ENCODE data around the gene DOK1.

The DOK1 gene

GRCh38 chr2:74514368-74515270 is 39.9 kb upstream of the DOK1 start, which contains the start of gene TLX2:
Gene TLX2 (plus strand): TSS chr2:74514450. CDS start chr2:74514807, 357 bp downstream.
- H3K9me3 ChIP-seq (ENCODE audit: low read length): no peaks in the 10 kb centered on the region
- peaks cover 6% of the 10 kb centered on the region for H3K4me1 ChIP-seq (ENCODE audit: insufficient read depth, low read length)
- H3K27ac ChIP-seq (ENCODE audit: low read depth, low read length): no peak within 1 kb of the TSS
- no peak within 1 kb of the TSS for H3K9ac ChIP-seq (ENCODE audit: low read length)
- H3K27me3 ChIP-seq (ENCODE audit: control insufficient read depth in 1 of 2, insufficient read depth in 2 of 2, low read length in 2 of 2): peaks cover 65 to 94% of the 10 kb centered on the region in 2 donors
- no peak within 1 kb of the TSS for H3K4me3 ChIP-seq (ENCODE audit: low read depth in 1 of 2, low read length in 2 of 2)
- no peaks in the 10 kb centered on the region for H3K36me3 ChIP-seq (ENCODE audit: insufficient read depth, low read length)

GRCh38 chr2:74515271-74515980 is 39.1 kb upstream of the DOK1 start:
- Histone ChIP-seq H3K27me3 (ENCODE audit: control insufficient read depth in 1 of 2, insufficient read depth in 2 of 2, low read length in 2 of 2) (peaks cover 65 to 90% of the 10 kb centered on the region in 2 donors), H3K4me3 (ENCODE audit: low read depth in 1 of 2, low read length in 2 of 2) (no peak overlapping the region), H3K27ac (ENCODE audit: low read depth, low read length) (no peak overlapping the region), H3K4me1 (ENCODE audit: insufficient read depth, low read length) (peaks cover 6% of the 10 kb centered on the region), H3K9ac (ENCODE audit: low read length) (no peak overlapping the region), H3K36me3 (ENCODE audit: insufficient read depth, low read length) (no peaks in the 10 kb centered on the region), H3K9me3 (ENCODE audit: low read length) (no peaks in the 10 kb centered on the region)

- no peak overlapping the region for H3K4me3 ChIP-seq (ENCODE audit: low read depth in 1 of 2, low read length in 2 of 2)
- no peaks in the 10 kb centered on the region for H3K36me3 ChIP-seq (ENCODE audit: insufficient read depth, low read length)
- no peaks in the 10 kb centered on the region for H3K9me3 ChIP-seq (ENCODE audit: low read length)
- H3K4me1 ChIP-seq (ENCODE audit: insufficient read depth, low read length): peaks cover 6% of the 10 kb centered on the region
- no peak overlapping the region for H3K9ac ChIP-seq (ENCODE audit: low read length)
- no peak overlapping the region for H3K27ac ChIP-seq (ENCODE audit: low read depth, low read length)
- H3K27me3 ChIP-seq (ENCODE audit: control insufficient read depth in 1 of 2, insufficient read depth in 2 of 2, low read length in 2 of 2): peaks cover 65 to 83% of the 10 kb centered on the region in 2 donors
Measured at GRCh38 chr2:74515981-74516633, 38.4 kb upstream of the DOK1 start.

- Histone ChIP-seq H3K27ac (ENCODE audit: low read depth, low read length) (no peak overlapping the region), H3K36me3 (ENCODE audit: insufficient read depth, low read length) (no peaks in the 10 kb centered on the region), H3K9me3 (ENCODE audit: low read length) (no peaks in the 10 kb centered on the region), H3K27me3 (ENCODE audit: control insufficient read depth in 1 of 2, insufficient read depth in 2 of 2, low read length in 2 of 2) (peaks cover 63 to 80% of the 10 kb centered on the region in 2 donors), H3K9ac (ENCODE audit: low read length) (no peak overlapping the region), H3K4me1 (ENCODE audit: insufficient read depth, low read length) (peaks cover 6% of the 10 kb centered on the region), H3K4me3 (ENCODE audit: low read depth in 1 of 2, low read length in 2 of 2) (no peak overlapping the region)
Measured at GRCh38 chr2:74516650-74517049, 37.9 kb upstream of the DOK1 start.

GRCh38 chr2:74522516-74522915 is 32.0 kb upstream of the DOK1 start:
- H3K9me3 ChIP-seq (ENCODE audit: low read length): no peaks in the 10 kb centered on the region
- H3K36me3 ChIP-seq (ENCODE audit: insufficient read depth, low read length): peaks cover 21% of the 10 kb centered on the region
- no peaks in the 10 kb centered on the region for H3K4me1 ChIP-seq (ENCODE audit: insufficient read depth, low read length)
- H3K27me3 ChIP-seq (ENCODE audit: control insufficient read depth in 1 of 2, insufficient read depth in 2 of 2, low read length in 2 of 2): peaks cover 15 to 21% of the 10 kb centered on the region in 2 donors
- H3K9ac ChIP-seq (ENCODE audit: low read length): no peak overlapping the region
- no peak overlapping the region for H3K4me3 ChIP-seq (ENCODE audit: low read depth in 1 of 2, low read length in 2 of 2)
- H3K27ac ChIP-seq (ENCODE audit: low read depth, low read length): no peak overlapping the region

GRCh38 chr2:74524005-74524404 is 30.5 kb upstream of the DOK1 start:
- H3K27ac ChIP-seq (ENCODE audit: low read depth, low read length): no peak overlapping the region
- H3K9me3 ChIP-seq (ENCODE audit: low read length): no peaks in the 10 kb centered on the region
- no peak overlapping the region for H3K9ac ChIP-seq (ENCODE audit: low read length)
- no peak overlapping the region for H3K4me3 ChIP-seq (ENCODE audit: low read depth in 1 of 2, low read length in 2 of 2)
- H3K36me3 ChIP-seq (ENCODE audit: insufficient read depth, low read length): peaks cover 30% of the 10 kb centered on the region
- peaks cover 14% of the 10 kb centered on the region for H3K4me1 ChIP-seq (ENCODE audit: insufficient read depth, low read length)
- H3K27me3 ChIP-seq (ENCODE audit: control insufficient read depth in 1 of 2, insufficient read depth in 2 of 2, low read length in 2 of 2): peaks cover 0 to 9% of the 10 kb centered on the region in 2 donors

- Histone ChIP-seq H3K27me3 (ENCODE audit: control insufficient read depth in 1 of 2, insufficient read depth in 2 of 2, low read length in 2 of 2) (no peaks in the 10 kb centered on the region), H3K9me3 (ENCODE audit: low read length) (no peaks in the 10 kb centered on the region), H3K36me3 (ENCODE audit: insufficient read depth, low read length) (peaks cover 30% of the 10 kb centered on the region), H3K9ac (ENCODE audit: low read length) (no peak overlapping the region), H3K4me1 (ENCODE audit: insufficient read depth, low read length) (peaks cover 15% of the 10 kb centered on the region), H3K4me3 (ENCODE audit: low read depth in 1 of 2, low read length in 2 of 2) (no peak overlapping the region), H3K27ac (ENCODE audit: low read depth, low read length) (no peak overlapping the region)
Measured at GRCh38 chr2:74524955-74525716, 29.4 kb upstream of the DOK1 start.

- Histone ChIP-seq H3K27ac (ENCODE audit: low read depth, low read length) (no peak within 1 kb of the TSS), H3K36me3 (ENCODE audit: insufficient read depth, low read length) (peaks cover 30% of the 10 kb centered on the region), H3K9me3 (ENCODE audit: low read length) (no peaks in the 10 kb centered on the region), H3K4me1 (ENCODE audit: insufficient read depth, low read length) (peaks cover 19% of the 10 kb centered on the region), H3K9ac (ENCODE audit: low read length) (no peak within 1 kb of the TSS), H3K4me3 (ENCODE audit: low read depth in 1 of 2, low read length in 2 of 2) (no peak within 1 kb of the TSS), H3K27me3 (ENCODE audit: control insufficient read depth in 1 of 2, insufficient read depth in 2 of 2, low read length in 2 of 2) (no peaks in the 10 kb centered on the region)
Measured at GRCh38 chr2:74525717-74526648, 28.5 kb upstream of the DOK1 start, which contains the start of gene DQX1. Gene DQX1 (minus strand): TSS chr2:74526231. CDS start chr2:74525729, 502 bp downstream.

GRCh38 chr2:74526649-74527230 is 27.8 kb upstream of the DOK1 start:
- no peaks in the 10 kb centered on the region for H3K27me3 ChIP-seq (ENCODE audit: control insufficient read depth in 1 of 2, insufficient read depth in 2 of 2, low read length in 2 of 2)
- no peak overlapping the region for H3K4me3 ChIP-seq (ENCODE audit: low read depth in 1 of 2, low read length in 2 of 2)
- H3K36me3 ChIP-seq (ENCODE audit: insufficient read depth, low read length): peaks cover 36% of the 10 kb centered on the region
- no peaks in the 10 kb centered on the region for H3K9me3 ChIP-seq (ENCODE audit: low read length)
- no peak overlapping the region for H3K27ac ChIP-seq (ENCODE audit: low read depth, low read length)
- no peak overlapping the region for H3K9ac ChIP-seq (ENCODE audit: low read length)
- H3K4me1 ChIP-seq (ENCODE audit: insufficient read depth, low read length): peaks cover 25% of the 10 kb centered on the region

GRCh38 chr2:74527741-74528140 is 26.8 kb upstream of the DOK1 start:
- peaks cover 46% of the 10 kb centered on the region for H3K36me3 ChIP-seq (ENCODE audit: insufficient read depth, low read length)
- no peak overlapping the region for H3K27ac ChIP-seq (ENCODE audit: low read depth, low read length)
- no peak overlapping the region for H3K9ac ChIP-seq (ENCODE audit: low read length)
- no peak overlapping the region for H3K4me3 ChIP-seq (ENCODE audit: low read depth in 1 of 2, low read length in 2 of 2)
- peaks cover 25% of the 10 kb centered on the region for H3K4me1 ChIP-seq (ENCODE audit: insufficient read depth, low read length)
- H3K9me3 ChIP-seq (ENCODE audit: low read length): no peaks in the 10 kb centered on the region
- H3K27me3 ChIP-seq (ENCODE audit: control insufficient read depth in 1 of 2, insufficient read depth in 2 of 2, low read length in 2 of 2): no peaks in the 10 kb centered on the region

All from muscle layer of colon (tissue), 2 donors.